ENCODE measurements around the gene TPRG1. TPM values are rescaled to one million over a fixed set of nuclear protein-coding genes. Genes with fewer than 3 reads are reported as not detected.

Gene TPRG1
- total and polyA plus RNA-seq, 2 donors (not counting 1 experiment from before 2014, with no cell fraction given), result 0.21 to 0.39 TPM

DNA sequence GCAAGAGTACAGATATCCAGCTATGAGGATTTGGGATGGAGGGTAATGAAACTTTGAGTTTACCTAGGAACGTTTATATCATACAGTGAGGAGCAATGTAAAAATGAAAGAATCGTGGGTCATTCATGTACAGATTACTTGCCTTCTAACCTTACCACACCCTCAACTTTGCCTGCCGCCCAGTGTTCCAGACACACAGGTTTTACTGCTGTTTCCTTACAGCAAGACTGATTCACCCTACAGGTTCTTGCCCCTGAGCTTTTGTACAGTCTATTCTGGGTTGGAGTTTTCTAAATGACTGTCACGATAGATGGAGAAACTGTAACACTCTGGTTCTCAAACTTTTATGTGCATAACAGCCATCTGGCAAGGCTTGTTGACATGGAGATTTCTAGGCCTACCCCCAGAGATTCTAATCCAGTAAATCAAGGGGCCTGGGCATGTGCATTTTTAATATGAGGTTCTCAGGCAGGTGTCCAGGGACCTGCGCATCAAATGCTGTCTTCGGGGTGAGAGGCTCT lies 6.6 kb upstream of the TPRG1 start:
- DNase-seq (no peak), ATAC-seq (ENCODE audit: low read depth) (no peak)
- H3K27me3 Mint-ChIP-seq, result peaks cover 5% of the 10 kb centered on the region
- H3K4me3 Mint-ChIP-seq, result no peak overlapping the region
- no peaks in the 10 kb centered on the region for H3K9me3 ChIP-seq (ENCODE audit: control extremely low read depth in 1 of 3, control insufficient read depth in 2 of 3, insufficient read depth in 1 of 3, low read length in 2 of 3)
- H4K20me1 ChIP-seq (ENCODE audit: control insufficient read depth, insufficient read depth, low read length, poor library complexity, severe bottlenecking), result no peaks in the 10 kb centered on the region
- H3K27me3 ChIP-seq (replicated peaks in 1 of 4; ENCODE audit: control extremely low read depth in 1 of 4, control insufficient read depth in 3 of 4, insufficient read depth in 4 of 4, low read length in 3 of 4), result no peaks in the 10 kb centered on the region
- TF ChIP-seq EZH2 (IDR thresholded peaks at IDR 0.05; ENCODE audit: borderline replicate concordance, insufficient read depth, low read depth, low read length, poor library complexity, severe bottlenecking) (no peak), CTCF (IDR thresholded peaks at IDR 0.05) (no peak)
- ChIA-PET CTCF (no interaction called here), POLR2A (no interaction called here)
- no peaks in the 10 kb centered on the region for H3K4me1 Mint-ChIP-seq
- H3K4me3 ChIP-seq (ENCODE audit: control extremely low read depth in 1 of 5, extremely low read depth in 1 of 5, insufficient read depth in 1 of 5, low read depth in 2 of 5, low read length in 4 of 5), result no peak overlapping the region
- no peak overlapping the region for H2AFZ ChIP-seq (ENCODE audit: insufficient read depth, low read depth, low read length, poor library complexity, severe bottlenecking)
- no peaks in the 10 kb centered on the region for H3K4me1 ChIP-seq (ENCODE audit: control insufficient read depth in 2 of 2, insufficient read depth in 2 of 2, low read length in 2 of 2)
- WGBS (ENCODE audit: insufficient coverage), result 93% methylated on average over 4 of the region's 6 CpGs
- H3K9ac ChIP-seq (ENCODE audit: low read length), result no peak overlapping the region
- intact Hi-C loops (cut with micrococcal nuclease), result no loop called here
- H3K27ac ChIP-seq (ENCODE audit: low read length in 2 of 2), result no peak overlapping the region
- no peaks in the 10 kb centered on the region for H3K79me2 ChIP-seq (ENCODE audit: control insufficient read depth, insufficient read depth, low read length)
- no peak overlapping the region for H3K27ac Mint-ChIP-seq
- no peaks in the 10 kb centered on the region for H3K36me3 ChIP-seq (replicated peaks in 1 of 2; ENCODE audit: control extremely low read depth in 1 of 2, control insufficient read depth in 1 of 2, extremely low read depth in 1 of 2, insufficient read depth in 2 of 2, low read length in 1 of 2)
- no peak overlapping the region for H3K4me2 ChIP-seq (replicated peaks; ENCODE audit: low read depth, low read length, poor library complexity, severe bottlenecking)
- no peaks in the 10 kb centered on the region for H3K9me3 Mint-ChIP-seq (ENCODE audit: insufficient read depth)

- Histone ChIP-seq H2AFZ (ENCODE audit: insufficient read depth, low read depth, low read length, poor library complexity, severe bottlenecking) (no peak overlapping the region), H3K4me2 (replicated peaks; ENCODE audit: low read depth, low read length, poor library complexity, severe bottlenecking) (no peak overlapping the region), H3K4me3 (ENCODE audit: control extremely low read depth in 1 of 5, extremely low read depth in 1 of 5, insufficient read depth in 1 of 5, low read depth in 2 of 5, low read length in 4 of 5) (no peak overlapping the region), H4K20me1 (ENCODE audit: control insufficient read depth, insufficient read depth, low read length, poor library complexity, severe bottlenecking) (no peaks in the 10 kb centered on the region), H3K36me3 (replicated peaks in 1 of 2; ENCODE audit: control extremely low read depth in 1 of 2, control insufficient read depth in 1 of 2, extremely low read depth in 1 of 2, insufficient read depth in 2 of 2, low read length in 1 of 2) (no peaks in the 10 kb centered on the region), H3K4me1 (ENCODE audit: control insufficient read depth in 2 of 2, insufficient read depth in 2 of 2, low read length in 2 of 2) (no peaks in the 10 kb centered on the region), H3K27ac (ENCODE audit: low read length in 2 of 2) (no peak overlapping the region), H3K9ac (ENCODE audit: low read length) (no peak overlapping the region), H3K79me2 (ENCODE audit: control insufficient read depth, insufficient read depth, low read length) (no peaks in the 10 kb centered on the region), H3K9me3 (ENCODE audit: control extremely low read depth in 1 of 3, control insufficient read depth in 2 of 3, insufficient read depth in 1 of 3, low read length in 2 of 3) (no peaks in the 10 kb centered on the region), H3K27me3 (replicated peaks in 1 of 4; ENCODE audit: control extremely low read depth in 1 of 4, control insufficient read depth in 3 of 4, insufficient read depth in 4 of 4, low read length in 3 of 4) (no peaks in the 10 kb centered on the region)
- Mint-ChIP-seq H3K4me1 (no peaks in the 10 kb centered on the region), H3K4me3 (no peak overlapping the region), H3K27me3 (no peaks in the 10 kb centered on the region), H3K9me3 (ENCODE audit: insufficient read depth) (no peaks in the 10 kb centered on the region), H3K27ac (no peak overlapping the region)
- no peak for ATAC-seq (ENCODE audit: low read depth)
- 81% methylated on average over 3 of the region's 5 CpGs for WGBS (ENCODE audit: insufficient coverage)
- no peak for DNase-seq
- TF ChIP-seq EZH2 (IDR thresholded peaks at IDR 0.05; ENCODE audit: borderline replicate concordance, insufficient read depth, low read depth, low read length, poor library complexity, severe bottlenecking), result no peak
- TF ChIP-seq CTCF (IDR thresholded peaks at IDR 0.05), result no peak
- ChIA-PET POLR2A (no interaction called here), CTCF (no interaction called here)
- intact Hi-C loops (cut with micrococcal nuclease), result no loop called here
These were observed 5.5 kb upstream of the TPRG1 start for GRCh38 chr3:189166321-189166720.

Measured in B cell (primary cell).